ENCODE measurements around the gene ATP10A. TPM values are rescaled to one million over a fixed set of nuclear protein-coding genes. Genes with fewer than 3 reads are reported as not detected.
A peak's percentile ranks its signal among the peaks of the same experiment; 100 is the strongest.

The ATP10A gene
- total RNA-seq, 1 donor from 2014 or later = 0.22 TPM

- no peak for TF ChIP-seq CTCF (IDR thresholded peaks at IDR 0.05; ENCODE audit: unreplicated experiment)
- DNase-seq (ENCODE audit: low spot score in 2 of 2, unreplicated experiment in 2 of 2) = no peak
- Mint-ChIP-seq H3K4me1 (peaks cover 20% of the 10 kb centered on the region), H3K9me3 (no peaks in the 10 kb centered on the region), H3K4me3 (no peak overlapping the region), H3K27ac (no peak overlapping the region), H3K36me3 (no peaks in the 10 kb centered on the region), H3K27me3 (ENCODE audit: low read depth) (no peaks in the 10 kb centered on the region)
Measured at GRCh38 chr15:25780479-25781255, 82.5 kb downstream of the ATP10A start.

GRCh38 chr15:25778161-25778560, 85.0 kb downstream of the ATP10A start:
- H3K9me3 Mint-ChIP-seq = no peaks in the 10 kb centered on the region
- H3K27me3 Mint-ChIP-seq (ENCODE audit: low read depth) = no peaks in the 10 kb centered on the region
- no peak for TF ChIP-seq CTCF (IDR thresholded peaks at IDR 0.05; ENCODE audit: unreplicated experiment)
- peaks cover 29% of the 10 kb centered on the region for H3K4me1 Mint-ChIP-seq
- no peak overlapping the region for H3K27ac Mint-ChIP-seq
- H3K4me3 Mint-ChIP-seq = no peak overlapping the region
- no peak for DNase-seq (ENCODE audit: low spot score in 2 of 2, unreplicated experiment in 2 of 2)
- no peaks in the 10 kb centered on the region for H3K36me3 Mint-ChIP-seq

- no peak for DNase-seq (ENCODE audit: low spot score in 2 of 2, unreplicated experiment in 2 of 2)
- Mint-ChIP-seq H3K36me3 (no peaks in the 10 kb centered on the region), H3K27me3 (ENCODE audit: low read depth) (no peaks in the 10 kb centered on the region), H3K9me3 (no peaks in the 10 kb centered on the region), H3K4me3 (no peak overlapping the region), H3K27ac (no peak overlapping the region), H3K4me1 (peaks cover 29% of the 10 kb centered on the region)
- no peak for TF ChIP-seq CTCF (IDR thresholded peaks at IDR 0.05; ENCODE audit: unreplicated experiment)
Measured at GRCh38 chr15:25777037-25777436, 86.1 kb downstream of the ATP10A start.

GRCh38 chr15:25776071-25776746, 86.9 kb downstream of the ATP10A start:
- H3K36me3 Mint-ChIP-seq = no peaks in the 10 kb centered on the region
- peaks cover 33% of the 10 kb centered on the region for H3K4me1 Mint-ChIP-seq
- no peak overlapping the region for H3K4me3 Mint-ChIP-seq
- peak overlapping the region; percentile 57 for H3K27ac Mint-ChIP-seq
- DNase-seq (ENCODE audit: low spot score in 2 of 2, unreplicated experiment in 2 of 2) = no peak
- no peaks in the 10 kb centered on the region for H3K27me3 Mint-ChIP-seq (ENCODE audit: low read depth)
- TF ChIP-seq CTCF (IDR thresholded peaks at IDR 0.05; ENCODE audit: unreplicated experiment) = no peak
- H3K9me3 Mint-ChIP-seq = no peaks in the 10 kb centered on the region

- peaks cover 33% of the 10 kb centered on the region for H3K4me1 Mint-ChIP-seq
- no peaks in the 10 kb centered on the region for H3K27me3 Mint-ChIP-seq (ENCODE audit: low read depth)
- peak overlapping the region; percentile 57 for H3K27ac Mint-ChIP-seq
- H3K4me3 Mint-ChIP-seq = no peak overlapping the region
- no peaks in the 10 kb centered on the region for H3K9me3 Mint-ChIP-seq
- TF ChIP-seq CTCF (IDR thresholded peaks at IDR 0.05; ENCODE audit: unreplicated experiment) = no peak
- H3K36me3 Mint-ChIP-seq = no peaks in the 10 kb centered on the region
- peak in 1 of 2 experiments; percentile 39 for DNase-seq (ENCODE audit: low spot score in 2 of 2, unreplicated experiment in 2 of 2)
Measured at GRCh38 chr15:25775317-25775912, 87.7 kb downstream of the ATP10A start.

Measured in mesothelial cell of epicardium (in vitro differentiated cells).